GM12891 (cell line): ENCODE data around the gene FEM1A.
"Not testable (repeated sequence)": the region's sequence is repeated elsewhere in the genome, so short reads cannot be mapped to it uniquely, and the experiment has no call there.

Experiments
- PAX5 ChIP-seq: IDR thresholded peaks from 2 replicates; pipeline ENCODE4 v1.6.1; 2011; ENCODE audit warnings: low read length, moderate library complexity, mild to moderate bottlenecking; ENCODE audit not compliant: insufficient read depth, severe bottlenecking
- POLR2A ChIP-seq: IDR thresholded peaks from 2 replicates; pipeline ENCODE4 v1.6.1; 2011; ENCODE audit warnings: low read depth, low read length, control low read depth
- POLR2AphosphoS5 ChIP-seq: IDR thresholded peaks from 2 replicates; pipeline ENCODE4 v1.6.1; 2011; ENCODE audit warnings: low read depth, low read length, control low read depth
- POU2F2 ChIP-seq: IDR thresholded peaks from 2 replicates; pipeline ENCODE4 v1.6.1; 2011; ENCODE audit warnings: low read depth, mild to moderate bottlenecking, control low read depth, low read length, moderate library complexity
- SPI1 ChIP-seq: IDR thresholded peaks from 2 replicates; pipeline ENCODE4 v1.6.1; 2011; ENCODE audit warnings: low read depth, low read length, control low read depth
- TAF1 ChIP-seq: IDR thresholded peaks from 2 replicates; pipeline ENCODE4 v1.6.1; 2011; ENCODE audit warnings: low read depth, low read length, control low read depth

GRCh38 chr19:4792019-4792865 is 708 bp downstream of the FEM1A start:
- not testable (repeated sequence) for TF ChIP-seq PAX5, POLR2AphosphoS5, POLR2A, TAF1, SPI1, POU2F2
